GM21515 (cell line): Measurements from ENCODE around the gene OGG1.

ENCODE experiments used
- ATAC-seq: cut with Tn5 transposase; IDR thresholded peaks from one replicate; pipeline ENCODE4 v1.9.1; 2021; ENCODE audit not compliant: unreplicated experiment

OGG1 gene

GRCh38 chr3:9782770-9783169 is 33.0 kb downstream of the OGG1 start:
- no peak for ATAC-seq

GRCh38 chr3:9783954-9784353 is 34.2 kb downstream of the OGG1 start:
- ATAC-seq: no peak

- ATAC-seq: no peak
These were observed 35.2 kb downstream of the OGG1 start for GRCh38 chr3:9784965-9785364.

GRCh38 chr3:9785602-9786001 is 35.9 kb downstream of the OGG1 start:
- no peak for ATAC-seq

- no peak for ATAC-seq
These were observed 36.5 kb downstream of the OGG1 start for GRCh38 chr3:9786209-9786739.

- no peak for ATAC-seq
These were observed 37.3 kb downstream of the OGG1 start for GRCh38 chr3:9786825-9787669.

GRCh38 chr3:9787714-9788113 is 38.0 kb downstream of the OGG1 start:
- no peak for ATAC-seq

- no peak for ATAC-seq
These were observed 41.4 kb downstream of the OGG1 start for GRCh38 chr3:9791127-9791526.

- ATAC-seq: peak; percentile 3
These were observed 42.1 kb downstream of the OGG1 start for GRCh38 chr3:9791790-9792404.

GRCh38 chr3:9792405-9793160 is 42.8 kb downstream of the OGG1 start, which contains the start of the genes ARPC4 and TADA3:
Gene ARPC4, plus strand, starts transcription at chr3:9793082. Its CDS starts 40 bp downstream, at chr3:9793122.
Gene TADA3, minus strand, starts transcription at chr3:9792473. Its CDS starts 1,007 bp downstream, at chr3:9791466.
- ATAC-seq: peak; percentile 79

GRCh38 chr3:9793161-9793781 is 43.5 kb downstream of the OGG1 start:
- no peak for ATAC-seq

- ATAC-seq: no peak
These were observed 44.6 kb downstream of the OGG1 start for GRCh38 chr3:9794400-9794799.

GRCh38 chr3:9795207-9795606 is 45.5 kb downstream of the OGG1 start:
- ATAC-seq: no peak

- no peak for ATAC-seq
These were observed 47.6 kb downstream of the OGG1 start for GRCh38 chr3:9797196-9797945.

GRCh38 chr3:9800529-9800928 is 50.8 kb downstream of the OGG1 start:
- no peak for ATAC-seq

- ATAC-seq: no peak
These were observed 53.7 kb downstream of the OGG1 start for GRCh38 chr3:9803494-9803893.

GRCh38 chr3:9804996-9805395 is 55.2 kb downstream of the OGG1 start:
- no peak for ATAC-seq

- no peak for ATAC-seq
These were observed 56.4 kb downstream of the OGG1 start for GRCh38 chr3:9806137-9806536.
